ENCODE results near the gene OR7D2.
A peak's percentile ranks its signal among the peaks of the same experiment; 100 is the strongest.
"Not testable (repeated sequence)": the region's sequence is repeated elsewhere in the genome, so short reads cannot be mapped to it uniquely, and the experiment has no call there.

OR7D2 gene

GRCh38 chr19:9178901-9179300 lies at the start of gene OR7D2:
TSS of gene OR7D2 (plus strand) at chr19:9178979. CDS start at chr19:9185782, 6,803 bp downstream.
- no peak for DNase-seq (ENCODE audit: low read depth in 2 of 2)

GRCh38 chr19:9130965-9131364 lies 47.8 kb upstream of the OR7D2 start:
- DNase-seq (ENCODE audit: low read depth in 2 of 2) = no peak

GRCh38 chr19:9132422-9132821 lies 46.4 kb upstream of the OR7D2 start:
- DNase-seq (ENCODE audit: low read depth in 2 of 2) = no peak

- no peak for DNase-seq (ENCODE audit: low read depth in 2 of 2)
Measured at GRCh38 chr19:9139609-9140158, 39.1 kb upstream of the OR7D2 start.

GRCh38 chr19:9140159-9140874 lies 38.5 kb upstream of the OR7D2 start, which contains the start of gene ZNF317:
TSS of gene ZNF317 (plus strand) at chr19:9140397. CDS start at chr19:9156017, 15,620 bp downstream.
- DNase-seq (ENCODE audit: low read depth in 2 of 2) = peak; percentile 80 to 82

- no peak for DNase-seq (ENCODE audit: low read depth in 2 of 2)
Measured at GRCh38 chr19:9144920-9145319, 33.9 kb upstream of the OR7D2 start.

- no peak for DNase-seq (ENCODE audit: low read depth in 2 of 2)
Measured at GRCh38 chr19:9146882-9147281, 31.9 kb upstream of the OR7D2 start.

- no peak for DNase-seq (ENCODE audit: low read depth in 2 of 2)
Measured at GRCh38 chr19:9148697-9149096, 30.1 kb upstream of the OR7D2 start.

GRCh38 chr19:9149997-9150396 lies 28.8 kb upstream of the OR7D2 start:
- DNase-seq (ENCODE audit: low read depth in 2 of 2) = no peak

GRCh38 chr19:9150650-9151049 lies 28.1 kb upstream of the OR7D2 start:
- no peak for DNase-seq (ENCODE audit: low read depth in 2 of 2)

GRCh38 chr19:9151367-9151766 lies 27.4 kb upstream of the OR7D2 start:
- no peak for DNase-seq (ENCODE audit: low read depth in 2 of 2)

- DNase-seq (ENCODE audit: low read depth in 2 of 2) = no peak
Measured at GRCh38 chr19:9155591-9155990, 23.2 kb upstream of the OR7D2 start.

GRCh38 chr19:9156304-9156703 lies 22.5 kb upstream of the OR7D2 start:
- DNase-seq (ENCODE audit: low read depth in 2 of 2) = no peak

GRCh38 chr19:9159891-9160290 lies 18.9 kb upstream of the OR7D2 start:
- no peak for DNase-seq (ENCODE audit: low read depth in 2 of 2)

- DNase-seq (ENCODE audit: low read depth in 2 of 2) = no peak
Measured at GRCh38 chr19:9161427-9161826, 17.4 kb upstream of the OR7D2 start.

GRCh38 chr19:9165261-9165660 lies 13.5 kb upstream of the OR7D2 start:
- DNase-seq (ENCODE audit: low read depth in 2 of 2) = no peak

GRCh38 chr19:9166846-9167245 lies 11.9 kb upstream of the OR7D2 start:
- DNase-seq (ENCODE audit: low read depth in 2 of 2) = no peak

GRCh38 chr19:9171393-9171991 lies 7.3 kb upstream of the OR7D2 start:
- no peak for DNase-seq (ENCODE audit: low read depth in 2 of 2)

- no peak for DNase-seq (ENCODE audit: low read depth in 2 of 2)
Measured at GRCh38 chr19:9175326-9175725, 3.5 kb upstream of the OR7D2 start.

GRCh38 chr19:9183000-9183399 lies 4.2 kb downstream of the OR7D2 start:
- DNase-seq (ENCODE audit: low read depth in 2 of 2) = no peak

- no peak for DNase-seq (ENCODE audit: low read depth in 2 of 2)
Measured at GRCh38 chr19:9187191-9187590, 8.4 kb downstream of the OR7D2 start.

GRCh38 chr19:9189535-9189934 lies 10.8 kb downstream of the OR7D2 start:
- no peak for DNase-seq (ENCODE audit: low read depth in 2 of 2)

- DNase-seq (ENCODE audit: low read depth in 2 of 2) = not testable (repeated sequence)
Measured at GRCh38 chr19:9198044-9198443, 19.3 kb downstream of the OR7D2 start.

Data from activated CD8-positive, alpha-beta memory T cell treated with anti-CD3 and anti-CD28 coated beads for 4 hours (primary cell).